HG03439 (cell line): ENCODE data around the gene TRIM31.
A peak's percentile ranks its signal among the peaks of the same experiment; 100 is the strongest.

ENCODE experiments used
- ATAC-seq: cut with Tn5 transposase; IDR thresholded peaks from one replicate; pipeline ENCODE4 v1.9.1; 2021; ENCODE audit warnings: mild to moderate bottlenecking, moderate library complexity; ENCODE audit not compliant: unreplicated experiment

TRIM31 gene, protein sequence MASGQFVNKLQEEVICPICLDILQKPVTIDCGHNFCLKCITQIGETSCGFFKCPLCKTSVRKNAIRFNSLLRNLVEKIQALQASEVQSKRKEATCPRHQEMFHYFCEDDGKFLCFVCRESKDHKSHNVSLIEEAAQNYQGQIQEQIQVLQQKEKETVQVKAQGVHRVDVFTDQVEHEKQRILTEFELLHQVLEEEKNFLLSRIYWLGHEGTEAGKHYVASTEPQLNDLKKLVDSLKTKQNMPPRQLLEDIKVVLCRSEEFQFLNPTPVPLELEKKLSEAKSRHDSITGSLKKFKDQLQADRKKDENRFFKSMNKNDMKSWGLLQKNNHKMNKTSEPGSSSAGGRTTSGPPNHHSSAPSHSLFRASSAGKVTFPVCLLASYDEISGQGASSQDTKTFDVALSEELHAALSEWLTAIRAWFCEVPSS

GRCh38 chr6:30113003-30113759 lies at the start of gene TRIM31:
Gene TRIM31 (minus strand): TSS chr6:30113090. CDS start chr6:30112805, 285 bp downstream.
- ATAC-seq, result peak; percentile 59

GRCh38 chr6:30162265-30163089 lies 49.6 kb upstream of the TRIM31 start:
- no peak for ATAC-seq

DNA sequence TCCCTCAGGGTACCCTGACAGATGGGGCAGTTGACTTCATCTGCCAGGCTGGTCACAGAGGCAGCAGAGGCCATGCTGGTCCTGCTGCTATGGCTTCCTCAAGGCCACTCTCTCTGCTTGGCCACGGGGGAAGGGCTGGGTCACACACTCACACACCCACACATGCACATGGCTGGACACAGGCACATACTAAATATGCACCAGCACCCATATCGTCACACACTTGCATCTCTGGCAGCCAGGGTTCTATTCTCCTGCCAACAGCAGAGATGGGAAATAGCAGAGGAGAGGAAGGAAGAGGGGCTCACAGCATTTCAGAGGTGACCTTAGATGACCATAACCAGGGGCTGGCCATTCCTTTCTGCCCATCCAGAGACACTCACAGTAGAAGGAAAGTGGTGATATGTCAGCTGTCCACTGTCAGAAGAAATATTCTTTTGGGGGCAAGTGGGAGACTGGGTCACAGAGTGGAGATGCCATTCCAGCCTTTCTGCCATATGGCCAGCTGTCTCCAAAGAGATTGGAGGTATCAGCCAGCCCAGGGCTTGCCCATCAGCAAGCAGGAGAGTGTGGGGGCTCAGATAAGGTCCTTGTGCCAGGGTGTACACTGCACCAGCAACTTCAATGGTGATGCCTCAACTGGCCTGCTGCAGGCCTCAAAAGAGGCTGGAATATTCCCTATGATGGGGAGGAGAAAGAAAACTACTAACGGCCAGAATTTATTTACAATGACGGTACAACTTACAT lies 48.1 kb upstream of the TRIM31 start, which contains the start of gene TRIM10:
Gene TRIM10 (minus strand): TSS at position 427 of the 747 bp plus-strand sequence. CDS start 353 bp downstream, at position 74.
- ATAC-seq, result no peak

DNA sequence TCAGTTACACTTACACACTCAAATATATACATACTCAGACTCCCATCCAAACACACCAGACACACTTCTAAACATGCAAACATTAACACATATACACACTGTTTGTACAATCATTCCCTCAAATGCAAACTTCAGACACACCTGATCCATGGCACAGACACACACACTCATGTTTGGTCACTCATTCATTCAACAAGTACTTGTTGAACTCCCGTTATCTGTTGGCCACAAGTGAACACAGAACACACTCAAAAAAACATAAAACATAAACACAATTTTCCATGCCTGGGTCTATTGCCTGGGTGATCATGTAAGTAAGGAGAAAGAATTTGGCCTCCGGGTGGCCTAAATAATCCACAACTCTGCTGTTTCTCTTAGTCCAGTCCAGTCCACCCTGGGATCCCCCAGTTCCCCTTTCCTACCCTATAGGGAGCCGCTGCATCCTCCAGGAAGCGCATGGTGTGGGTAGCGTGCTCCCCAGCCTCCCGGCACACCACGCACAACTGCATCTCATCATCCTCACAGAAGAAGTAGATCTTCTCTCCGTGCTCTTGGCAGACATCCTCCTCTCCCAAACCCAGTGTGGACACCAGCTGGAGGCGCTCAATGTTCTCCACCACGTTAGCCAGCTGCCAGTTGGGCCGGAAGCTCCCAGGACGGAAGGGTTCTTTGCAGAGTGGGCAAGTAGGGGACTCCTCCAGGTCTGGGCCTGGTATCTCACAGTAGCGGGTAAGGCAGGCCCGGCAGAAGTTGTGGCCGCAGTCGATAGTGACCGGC lies 47.3 kb upstream of the TRIM31 start:
- ATAC-seq, result no peak

DNA sequence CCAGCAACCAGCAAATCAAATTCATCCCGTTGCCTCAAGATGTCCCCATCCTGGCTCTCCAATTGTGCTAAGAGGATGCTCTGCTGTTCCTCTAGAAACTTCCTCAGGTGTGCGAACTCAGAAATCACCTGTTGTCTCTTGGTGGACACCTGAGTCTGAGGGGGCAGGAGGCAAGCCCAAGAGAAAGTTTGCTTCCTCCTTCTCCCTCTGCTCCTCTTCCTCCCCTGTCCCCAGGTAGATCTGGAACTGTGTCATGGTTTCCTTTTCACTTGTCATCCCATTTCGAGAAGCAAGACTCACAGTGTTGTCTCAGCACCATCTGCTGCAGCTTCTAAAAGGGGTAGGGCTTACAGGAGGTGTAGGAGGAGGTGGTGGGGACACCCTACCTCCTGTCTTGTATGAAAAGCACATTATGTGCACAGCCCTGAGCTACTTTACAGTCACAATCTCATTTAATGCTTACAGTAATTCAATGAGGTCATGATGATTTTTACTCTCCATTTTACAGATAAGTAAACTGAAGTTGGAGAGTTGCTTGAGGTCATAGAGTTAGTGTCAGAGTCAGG lies 45.7 kb upstream of the TRIM31 start:
- ATAC-seq, result no peak

GRCh38 chr6:30157999-30158398 lies 45.1 kb upstream of the TRIM31 start:
- no peak for ATAC-seq

DNA sequence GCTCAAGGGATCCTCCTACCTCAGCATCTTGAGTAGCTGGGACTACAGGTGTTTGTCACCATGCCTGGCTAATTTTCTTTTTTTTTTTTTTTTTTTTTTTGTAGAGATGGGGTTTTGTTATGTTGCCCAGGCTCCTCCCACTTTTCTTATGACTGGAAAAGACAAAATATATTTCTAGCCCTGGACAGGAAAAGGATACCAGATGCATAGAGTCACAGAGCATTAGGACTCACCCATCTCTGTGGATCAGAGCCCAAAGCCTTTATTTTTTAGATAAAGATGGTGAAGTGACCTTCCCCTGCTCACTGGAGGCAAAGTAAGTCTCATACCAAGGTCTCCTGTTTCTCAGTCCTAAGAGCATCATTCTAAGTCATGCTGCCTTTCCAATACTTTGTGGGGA lies 44.7 kb upstream of the TRIM31 start:
- ATAC-seq, result no peak

DNA sequence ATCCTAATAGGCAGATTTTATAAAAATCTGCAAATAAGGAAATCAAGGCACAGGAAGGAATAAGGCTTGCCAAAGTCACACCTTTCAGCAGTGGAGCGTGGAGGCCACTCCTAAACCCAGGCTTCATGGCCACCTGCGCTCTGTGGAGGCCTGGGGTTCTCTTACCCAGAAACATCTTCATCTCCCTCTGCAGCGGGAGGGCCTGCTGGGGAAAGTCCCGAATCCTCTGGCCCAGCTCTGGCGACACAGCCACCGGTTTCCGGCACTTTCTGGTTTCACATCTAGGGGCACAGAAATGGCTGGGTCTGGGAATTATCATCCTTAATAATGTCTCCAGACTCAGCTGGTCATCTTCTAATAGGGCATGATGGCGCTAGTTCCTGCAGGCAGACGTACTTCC lies 43.9 kb upstream of the TRIM31 start:
- ATAC-seq, result no peak

DNA sequence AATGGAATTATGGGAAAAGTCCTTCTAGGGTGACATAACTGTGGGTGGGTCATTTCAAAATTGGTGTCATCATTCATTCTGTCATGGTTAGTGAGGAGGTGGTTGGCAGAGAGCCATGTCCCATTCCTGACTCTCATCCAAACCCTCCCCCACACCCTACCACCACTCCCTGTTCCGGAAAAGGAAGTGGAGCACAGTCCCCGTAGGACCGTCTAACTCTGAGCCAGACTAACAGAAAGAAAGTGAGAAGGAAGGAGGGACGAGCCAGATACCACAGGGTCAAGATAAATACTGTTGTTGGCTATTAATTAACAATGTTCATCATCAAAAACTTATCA lies 43.3 kb upstream of the TRIM31 start:
- no peak for ATAC-seq

DNA sequence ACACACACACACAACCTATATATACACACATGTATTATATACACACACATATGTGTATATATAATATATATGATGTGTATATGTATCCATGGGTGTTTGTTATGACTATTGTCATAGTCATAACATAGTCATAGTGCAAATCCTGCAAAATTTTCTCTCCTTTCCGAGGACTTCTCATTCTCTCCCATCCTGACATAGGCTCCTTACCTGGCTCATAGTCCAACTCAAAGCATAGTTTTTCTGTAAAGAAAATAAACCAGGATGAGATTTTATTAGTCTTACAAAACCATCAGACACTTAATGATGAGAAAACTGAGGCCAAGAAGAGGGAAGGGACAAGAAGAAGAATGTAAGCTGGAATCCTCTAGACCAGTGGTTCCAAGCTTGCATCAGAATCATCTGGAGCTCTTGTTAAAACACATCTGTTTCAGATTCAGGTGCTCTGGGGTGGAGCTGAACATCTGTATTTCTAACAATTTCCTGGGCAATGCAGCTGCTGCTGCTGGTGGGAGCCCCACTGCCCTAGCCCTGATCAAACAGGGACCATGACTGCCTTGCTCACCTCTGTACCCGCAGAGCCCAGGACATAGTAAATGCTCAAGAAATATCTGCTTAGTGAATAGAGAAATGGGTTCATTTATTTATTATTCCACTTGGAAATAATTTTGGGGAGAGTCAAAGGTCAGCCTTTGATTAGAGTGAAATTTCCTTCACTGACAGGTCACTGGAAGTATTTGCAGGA lies 42.8 kb upstream of the TRIM31 start:
- ATAC-seq, result no peak

- no peak for ATAC-seq
Observed at GRCh38 chr6:30154709-30155519, 42.0 kb upstream of the TRIM31 start.

GRCh38 chr6:30154061-30154460 lies 41.2 kb upstream of the TRIM31 start:
- no peak for ATAC-seq

GRCh38 chr6:30152910-30153610 lies 40.2 kb upstream of the TRIM31 start:
- no peak for ATAC-seq

GRCh38 chr6:30152016-30152673 lies 39.3 kb upstream of the TRIM31 start:
- ATAC-seq, result no peak

DNA sequence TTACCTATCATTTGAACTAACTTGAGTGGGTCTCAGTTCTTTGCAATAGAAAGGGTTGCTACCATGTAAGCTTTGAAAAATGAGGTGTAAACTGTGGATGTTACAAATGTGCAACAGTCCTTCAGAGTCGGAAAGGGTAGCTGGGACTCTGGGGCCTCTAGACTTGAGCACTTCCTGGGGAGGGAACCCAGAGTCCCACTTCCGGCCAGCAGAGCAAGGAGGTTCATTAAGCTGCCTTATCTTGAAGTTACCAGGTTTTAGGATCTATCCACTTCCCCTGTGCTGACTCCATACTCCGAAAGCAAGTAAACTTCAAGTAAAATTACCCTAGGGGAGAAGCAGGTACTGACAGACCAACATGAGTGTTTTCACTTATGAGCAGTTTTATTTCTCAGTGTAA lies 38.7 kb upstream of the TRIM31 start:
- ATAC-seq, result no peak

DNA sequence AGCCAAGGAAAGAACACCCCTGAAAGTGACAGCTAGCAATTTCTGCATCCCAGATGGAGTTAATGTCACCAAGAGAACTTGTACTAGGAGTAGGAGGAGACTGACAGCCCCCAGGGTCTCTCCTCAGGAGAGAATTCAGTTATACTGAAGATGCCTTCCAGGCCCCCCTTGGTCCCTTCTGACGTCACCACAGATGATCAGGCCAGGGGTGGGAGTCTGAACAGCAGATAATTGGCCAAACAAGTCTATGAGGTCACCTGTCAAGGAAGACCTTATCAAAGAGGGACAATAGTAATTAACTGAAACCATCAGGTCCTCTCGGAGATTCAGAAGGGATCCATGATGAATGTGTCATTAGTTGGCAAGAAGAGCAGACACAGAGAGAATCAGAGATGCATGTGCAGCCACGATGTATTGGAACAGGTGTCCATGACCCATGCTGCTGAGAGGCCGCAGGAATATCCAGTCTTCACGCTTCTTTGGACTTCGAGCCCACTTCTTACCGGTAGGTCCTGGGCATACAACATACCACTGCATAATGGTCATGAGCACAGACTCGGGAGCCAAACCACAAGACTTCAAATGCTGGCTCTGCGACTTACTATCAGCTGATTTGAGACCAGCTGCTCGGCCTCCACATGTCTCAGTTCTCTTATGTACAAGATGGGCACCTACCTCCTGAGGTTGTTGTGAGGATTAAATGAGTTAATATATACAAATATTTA lies 37.9 kb upstream of the TRIM31 start:
- no peak for ATAC-seq
